Pons (tissue), 1 donor: ENCODE results near the gene HNRNPC.

ENCODE experiments used
- DNase-seq: peaks from one replicate; pipeline ENCODE4 v3.0.0-alpha.2; 2016; ENCODE audit warnings: low spot score

The HNRNPC gene

GRCh38 chr14:21210023-21210422, 59.2 kb downstream of the HNRNPC start:
- DNase-seq, result no peak

DNA sequence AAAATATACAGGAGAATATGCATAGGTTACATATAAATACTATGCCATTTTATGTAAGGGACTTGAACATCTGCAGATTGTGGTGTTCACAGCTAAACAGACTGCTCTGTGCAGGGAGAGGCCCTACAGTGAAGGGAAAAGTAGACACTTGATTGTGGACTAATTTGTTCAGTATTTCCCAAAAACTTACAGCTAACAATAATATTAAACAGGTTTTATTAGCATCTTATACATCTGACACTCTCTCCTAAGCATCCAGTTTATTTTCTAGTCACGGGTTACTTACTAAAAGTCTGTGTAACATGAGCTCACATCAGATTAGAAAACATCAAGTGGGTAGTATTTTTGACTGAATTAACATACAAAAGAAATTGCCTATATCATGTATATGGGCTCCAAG, 60.1 kb downstream of the HNRNPC start:
- no peak for DNase-seq

DNA sequence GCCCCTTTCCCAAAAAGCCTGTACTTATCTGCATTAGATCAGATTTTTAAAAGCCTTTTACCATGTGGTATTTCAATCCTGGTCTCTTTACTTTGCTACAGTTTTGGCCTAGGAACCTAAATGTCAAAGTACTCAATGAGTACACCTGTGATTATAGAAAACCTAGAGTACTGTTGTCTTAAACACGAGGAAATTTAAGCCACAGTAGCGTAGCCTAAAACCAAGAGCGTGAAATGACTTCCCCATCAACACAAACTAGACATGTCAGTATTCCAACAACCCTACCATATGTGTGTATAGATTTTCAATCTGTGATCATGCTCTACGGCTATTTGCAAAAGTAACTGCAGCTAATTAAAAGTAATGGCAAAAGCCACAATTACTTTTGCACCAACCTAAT, 60.7 kb downstream of the HNRNPC start:
- DNase-seq, result no peak

DNA sequence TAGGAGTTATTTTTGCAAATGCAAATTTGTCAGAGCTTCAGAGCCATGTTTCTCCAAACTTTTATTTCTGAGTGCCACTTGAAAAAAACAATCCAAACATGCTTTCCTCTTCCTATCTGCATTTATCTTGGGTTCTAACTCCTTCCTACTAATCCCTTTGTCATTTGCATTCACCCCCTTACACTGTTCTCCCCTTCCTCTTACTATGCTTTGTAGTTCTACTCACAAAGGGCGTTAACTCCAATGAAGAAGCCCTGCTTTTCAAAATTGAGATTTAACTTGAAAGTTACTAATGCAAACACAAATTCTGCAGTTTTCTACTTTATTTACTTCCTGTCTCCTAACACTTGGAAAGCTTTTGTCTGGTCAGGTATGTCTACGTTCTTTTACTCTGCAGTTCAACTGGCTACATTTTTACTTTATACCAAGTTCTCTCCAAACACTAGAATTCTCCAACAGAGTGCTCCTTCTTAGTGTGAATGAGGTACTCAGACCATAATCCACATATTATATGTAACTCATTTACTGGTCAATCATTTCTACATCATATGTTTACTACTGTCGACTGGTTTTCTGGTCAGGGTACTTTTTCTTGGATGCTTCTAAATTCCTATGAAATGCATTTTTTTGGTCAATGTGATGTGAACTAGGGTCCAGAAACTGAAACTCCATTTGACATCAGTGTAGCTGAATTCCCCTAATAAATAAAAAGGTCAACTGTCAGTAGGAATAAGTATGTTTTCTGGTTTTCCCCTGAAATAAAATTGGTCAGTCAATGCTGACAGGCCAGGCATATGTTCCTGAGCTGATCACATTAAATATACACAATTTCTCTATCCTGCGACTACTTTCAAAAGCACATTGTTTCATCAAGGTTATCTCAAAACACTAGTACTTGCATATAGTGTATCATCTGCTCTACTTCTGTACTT, 62.2 kb downstream of the HNRNPC start:
- no peak for DNase-seq

GRCh38 chr14:21205678-21206581, 63.3 kb downstream of the HNRNPC start:
- DNase-seq, result no peak

DNA sequence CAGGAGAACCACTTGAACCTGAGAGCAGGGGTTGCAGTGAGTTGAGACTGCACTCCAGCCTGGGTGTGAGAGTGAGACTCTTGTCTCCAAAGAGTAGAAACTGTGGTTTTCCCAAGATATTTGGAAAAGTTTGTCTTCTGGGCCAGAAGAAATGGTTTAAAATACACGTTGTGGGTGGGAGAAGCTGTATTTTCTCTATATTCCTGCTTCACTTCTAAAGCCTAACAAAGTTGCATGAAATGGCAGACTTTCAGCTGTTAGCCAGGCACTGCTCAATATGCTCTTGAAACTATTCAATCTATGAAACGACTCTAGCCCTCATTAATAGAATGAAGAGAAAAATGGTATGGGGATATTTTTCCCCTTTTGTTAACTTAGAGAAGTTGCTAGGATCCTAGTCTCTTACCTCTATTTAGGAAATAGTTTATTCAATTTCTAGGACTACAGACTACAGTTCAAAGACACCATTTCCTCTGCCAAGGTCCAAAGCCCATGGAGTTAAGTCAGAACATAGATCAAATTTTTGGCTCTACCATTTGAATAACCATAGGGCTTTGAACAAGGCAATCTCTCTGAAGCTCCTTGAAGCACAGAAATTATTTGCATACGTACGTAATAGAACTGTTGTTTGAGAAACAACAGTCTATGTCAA, 64.1 kb downstream of the HNRNPC start:
- DNase-seq, result no peak

- DNase-seq, result no peak
Observed at GRCh38 chr14:21204167-21205025, 64.8 kb downstream of the HNRNPC start.

GRCh38 chr14:21203470-21204166, 65.6 kb downstream of the HNRNPC start:
- DNase-seq, result no peak

- DNase-seq, result no peak
Observed at GRCh38 chr14:21202463-21203358, 66.5 kb downstream of the HNRNPC start.

DNA sequence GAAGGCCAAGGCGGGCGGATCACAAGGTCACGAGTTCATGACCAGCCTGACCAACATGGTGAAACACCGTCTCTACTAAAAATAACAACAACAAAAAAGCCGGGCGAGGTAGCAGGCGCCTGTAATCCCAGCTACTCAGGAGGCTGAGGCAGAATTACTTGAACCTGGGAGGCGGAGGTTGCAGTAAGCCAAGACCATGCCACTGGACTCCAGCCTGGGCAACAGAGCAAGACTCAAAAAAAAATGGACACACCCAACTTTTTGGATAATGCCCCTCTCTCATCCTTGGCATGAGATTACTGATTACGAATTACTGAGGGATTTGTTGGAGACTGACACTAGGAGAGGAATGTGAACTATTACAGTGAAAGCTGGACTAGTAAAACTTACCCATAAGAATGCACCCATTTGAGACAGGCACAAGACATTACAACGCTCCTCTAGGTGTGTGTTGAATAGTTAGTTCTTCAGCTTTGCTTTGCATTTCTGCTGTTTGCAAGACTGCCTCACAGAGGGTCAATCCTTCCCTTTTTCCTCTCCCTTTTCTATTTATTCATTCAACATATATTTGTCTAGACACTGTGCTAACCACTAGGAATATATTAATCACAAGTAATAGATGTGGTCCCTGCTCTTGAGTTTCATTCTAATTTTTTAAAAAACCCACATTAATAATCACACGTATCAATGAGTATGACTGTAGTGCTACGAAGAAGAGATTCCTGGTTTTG, 67.3 kb downstream of the HNRNPC start:
- no peak for DNase-seq

GRCh38 chr14:21200752-21201461, 68.3 kb downstream of the HNRNPC start:
- no peak for DNase-seq

DNA sequence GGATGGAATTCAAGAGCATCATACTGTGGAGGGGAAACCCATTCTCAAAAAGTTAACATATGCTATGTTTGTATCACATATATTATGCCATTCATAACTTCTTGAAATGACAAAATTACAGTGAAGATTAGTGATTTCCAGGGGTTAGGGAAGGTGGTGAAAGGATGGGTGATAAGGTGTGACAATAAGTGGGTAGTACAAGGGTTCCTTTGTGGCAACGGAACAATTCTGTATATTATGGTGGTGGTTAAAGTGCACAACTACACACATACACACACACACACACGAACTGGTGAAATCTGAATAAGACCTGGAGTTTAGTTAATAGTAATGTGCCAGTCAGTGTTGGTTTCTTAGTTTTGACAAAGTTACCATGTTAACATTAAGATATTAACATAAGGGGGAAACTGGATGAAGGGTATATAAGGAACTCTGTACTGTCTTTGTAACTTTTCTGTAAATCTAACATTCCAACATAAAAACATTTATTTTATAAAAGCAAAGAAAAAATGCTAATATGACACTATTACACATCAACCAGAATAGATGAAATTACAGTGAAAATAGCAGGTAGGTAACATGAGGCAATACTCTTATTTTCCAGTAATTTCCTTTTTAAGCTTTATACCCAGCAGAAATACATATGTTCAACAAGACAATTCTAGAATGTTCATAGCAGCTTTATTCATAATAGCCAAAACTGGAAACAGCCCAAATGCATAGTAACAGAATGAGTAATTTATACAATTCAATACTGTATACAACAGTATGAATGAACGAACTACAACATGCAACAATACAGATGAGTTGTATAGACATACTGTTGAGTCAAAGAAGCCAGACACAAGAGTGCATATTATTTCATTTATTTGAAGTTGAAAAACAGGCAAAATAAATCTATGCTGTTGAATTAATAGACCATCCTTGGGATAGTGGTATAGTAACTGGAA, 69.4 kb downstream of the HNRNPC start:
- DNase-seq, result no peak

DNA sequence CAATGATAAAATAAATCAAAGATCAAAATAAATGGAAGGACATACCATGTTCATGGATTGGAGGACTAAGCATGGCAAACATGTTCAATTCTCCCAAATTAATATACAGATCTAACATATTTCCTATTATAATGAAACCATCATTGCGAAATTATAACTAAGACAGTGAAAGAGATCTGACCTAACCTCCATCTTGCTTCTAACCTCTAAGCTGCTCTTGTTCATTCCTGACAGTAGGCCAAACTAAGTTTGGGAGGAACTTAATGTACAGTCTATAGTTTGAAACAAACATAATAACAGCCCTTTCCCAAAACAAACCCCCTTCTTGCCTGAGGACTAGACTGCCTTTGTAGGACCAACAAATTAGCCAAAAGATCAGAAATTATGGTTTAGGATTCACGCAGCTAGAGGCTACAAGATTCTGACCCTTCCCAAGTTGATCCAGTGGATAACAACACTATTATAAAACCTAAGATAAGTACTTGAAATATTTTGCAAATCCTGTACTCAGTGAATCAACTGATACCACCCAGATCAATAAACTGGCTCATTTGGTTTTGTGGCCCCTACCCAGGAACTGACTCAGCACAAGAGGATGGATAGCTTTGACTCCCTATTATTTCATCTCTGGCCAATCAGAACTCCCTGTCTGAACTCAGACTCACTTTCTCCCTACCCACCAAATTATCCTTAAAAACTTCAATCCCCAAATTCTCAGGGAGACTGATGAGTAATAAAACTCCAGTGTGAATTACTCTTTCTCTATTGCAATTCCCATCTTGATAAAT, 71.6 kb downstream of the HNRNPC start:
- no peak for DNase-seq

DNA sequence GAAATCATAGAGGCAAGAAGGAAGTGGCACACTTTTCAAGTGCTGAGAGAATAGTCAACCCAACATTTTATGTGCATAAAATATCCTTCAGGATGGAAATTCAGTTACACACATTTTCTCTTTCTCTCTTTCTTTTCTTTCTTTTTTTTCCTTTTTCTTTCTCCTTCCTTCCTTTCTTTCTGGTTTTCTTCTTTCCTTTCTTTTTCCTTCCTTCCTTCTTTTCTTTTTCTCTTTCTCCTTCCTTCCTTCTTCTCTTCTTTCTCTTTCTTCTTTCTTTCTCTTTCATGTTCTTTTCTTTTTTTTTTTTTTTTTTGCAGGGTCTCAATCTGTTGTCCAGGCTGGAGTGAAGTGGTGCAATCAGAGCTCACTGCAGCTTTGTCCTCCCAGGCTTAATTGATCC, 74.6 kb downstream of the HNRNPC start:
- no peak for DNase-seq

GRCh38 chr14:21192875-21193535, 76.2 kb downstream of the HNRNPC start:
- DNase-seq, result no peak

GRCh38 chr14:21192447-21192822, 76.8 kb downstream of the HNRNPC start:
- DNase-seq, result no peak
